ENCODE data around the gene ALS2.

- TF ChIP-seq, protein P1, sequence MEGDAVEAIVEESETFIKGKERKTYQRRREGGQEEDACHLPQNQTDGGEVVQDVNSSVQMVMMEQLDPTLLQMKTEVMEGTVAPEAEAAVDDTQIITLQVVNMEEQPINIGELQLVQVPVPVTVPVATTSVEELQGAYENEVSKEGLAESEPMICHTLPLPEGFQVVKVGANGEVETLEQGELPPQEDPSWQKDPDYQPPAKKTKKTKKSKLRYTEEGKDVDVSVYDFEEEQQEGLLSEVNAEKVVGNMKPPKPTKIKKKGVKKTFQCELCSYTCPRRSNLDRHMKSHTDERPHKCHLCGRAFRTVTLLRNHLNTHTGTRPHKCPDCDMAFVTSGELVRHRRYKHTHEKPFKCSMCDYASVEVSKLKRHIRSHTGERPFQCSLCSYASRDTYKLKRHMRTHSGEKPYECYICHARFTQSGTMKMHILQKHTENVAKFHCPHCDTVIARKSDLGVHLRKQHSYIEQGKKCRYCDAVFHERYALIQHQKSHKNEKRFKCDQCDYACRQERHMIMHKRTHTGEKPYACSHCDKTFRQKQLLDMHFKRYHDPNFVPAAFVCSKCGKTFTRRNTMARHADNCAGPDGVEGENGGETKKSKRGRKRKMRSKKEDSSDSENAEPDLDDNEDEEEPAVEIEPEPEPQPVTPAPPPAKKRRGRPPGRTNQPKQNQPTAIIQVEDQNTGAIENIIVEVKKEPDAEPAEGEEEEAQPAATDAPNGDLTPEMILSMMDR (IDR thresholded peaks at IDR 0.05): no peak
- TF ChIP-seq TAF1 (IDR thresholded peaks at IDR 0.05; ENCODE audit: borderline replicate concordance, low read depth, low read length) (no peak), EZH2phosphoT487 (IDR thresholded peaks at IDR 0.05; ENCODE audit: borderline replicate concordance, low read depth) (no peak), MEF2A (IDR thresholded peaks at IDR 0.05; ENCODE audit: borderline replicate concordance, low read depth) (no peak), SIN3A (IDR thresholded peaks at IDR 0.05; ENCODE audit: borderline replicate concordance, low read depth, low read length) (no peak), JUND (IDR thresholded peaks at IDR 0.05) (no peak), YY1 (IDR thresholded peaks at IDR 0.05; ENCODE audit: low read depth) (no peak), ZBTB33 (IDR thresholded peaks at IDR 0.05; ENCODE audit: borderline replicate concordance, low read depth) (no peak), CHD2 (IDR thresholded peaks at IDR 0.05; ENCODE audit: low read length, partially characterized antibody) (no peak), TEAD4 (IDR thresholded peaks at IDR 0.05; ENCODE audit: borderline replicate concordance, insufficient read depth) (no peak), EP300 (IDR thresholded peaks at IDR 0.05; ENCODE audit: borderline replicate concordance in 1 of 2, low read depth in 1 of 2, low read length in 1 of 2) (no peak), RFX5 (IDR thresholded peaks at IDR 0.05; ENCODE audit: low read length) (no peak)
- TF ChIP-seq, protein P2, sequence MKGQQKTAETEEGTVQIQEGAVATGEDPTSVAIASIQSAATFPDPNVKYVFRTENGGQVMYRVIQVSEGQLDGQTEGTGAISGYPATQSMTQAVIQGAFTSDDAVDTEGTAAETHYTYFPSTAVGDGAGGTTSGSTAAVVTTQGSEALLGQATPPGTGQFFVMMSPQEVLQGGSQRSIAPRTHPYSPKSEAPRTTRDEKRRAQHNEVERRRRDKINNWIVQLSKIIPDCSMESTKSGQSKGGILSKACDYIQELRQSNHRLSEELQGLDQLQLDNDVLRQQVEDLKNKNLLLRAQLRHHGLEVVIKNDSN (IDR thresholded peaks at IDR 0.05; ENCODE audit: borderline replicate concordance, low read depth): no peak
- TF ChIP-seq, protein P3, sequence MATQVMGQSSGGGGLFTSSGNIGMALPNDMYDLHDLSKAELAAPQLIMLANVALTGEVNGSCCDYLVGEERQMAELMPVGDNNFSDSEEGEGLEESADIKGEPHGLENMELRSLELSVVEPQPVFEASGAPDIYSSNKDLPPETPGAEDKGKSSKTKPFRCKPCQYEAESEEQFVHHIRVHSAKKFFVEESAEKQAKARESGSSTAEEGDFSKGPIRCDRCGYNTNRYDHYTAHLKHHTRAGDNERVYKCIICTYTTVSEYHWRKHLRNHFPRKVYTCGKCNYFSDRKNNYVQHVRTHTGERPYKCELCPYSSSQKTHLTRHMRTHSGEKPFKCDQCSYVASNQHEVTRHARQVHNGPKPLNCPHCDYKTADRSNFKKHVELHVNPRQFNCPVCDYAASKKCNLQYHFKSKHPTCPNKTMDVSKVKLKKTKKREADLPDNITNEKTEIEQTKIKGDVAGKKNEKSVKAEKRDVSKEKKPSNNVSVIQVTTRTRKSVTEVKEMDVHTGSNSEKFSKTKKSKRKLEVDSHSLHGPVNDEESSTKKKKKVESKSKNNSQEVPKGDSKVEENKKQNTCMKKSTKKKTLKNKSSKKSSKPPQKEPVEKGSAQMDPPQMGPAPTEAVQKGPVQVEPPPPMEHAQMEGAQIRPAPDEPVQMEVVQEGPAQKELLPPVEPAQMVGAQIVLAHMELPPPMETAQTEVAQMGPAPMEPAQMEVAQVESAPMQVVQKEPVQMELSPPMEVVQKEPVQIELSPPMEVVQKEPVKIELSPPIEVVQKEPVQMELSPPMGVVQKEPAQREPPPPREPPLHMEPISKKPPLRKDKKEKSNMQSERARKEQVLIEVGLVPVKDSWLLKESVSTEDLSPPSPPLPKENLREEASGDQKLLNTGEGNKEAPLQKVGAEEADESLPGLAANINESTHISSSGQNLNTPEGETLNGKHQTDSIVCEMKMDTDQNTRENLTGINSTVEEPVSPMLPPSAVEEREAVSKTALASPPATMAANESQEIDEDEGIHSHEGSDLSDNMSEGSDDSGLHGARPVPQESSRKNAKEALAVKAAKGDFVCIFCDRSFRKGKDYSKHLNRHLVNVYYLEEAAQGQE (IDR thresholded peaks at IDR 0.05; ENCODE audit: low read depth, low read length): no peak
Measured at GRCh38 chr2:201673546-201673945, 107.2 kb downstream of the ALS2 start.
